HepG2 (cell line): ENCODE data around the gene DUS3L. TPM values are rescaled to one million over a fixed set of nuclear protein-coding genes. Genes with fewer than 3 reads are reported as not detected.

ENCODE experiments used
- BRCA1 ChIP-seq: sonication (generic); formaldehyde crosslinking; IDR thresholded peaks from 2 replicates; pipeline ENCODE4 v1.4.0; 2020; ENCODE audit warnings: missing genetic modification reagents
- ISX ChIP-seq: sonication (generic); formaldehyde crosslinking; conservative IDR thresholded peaks from 2 replicates; pipeline ENCODE4 v1.5.0; 2020; ENCODE audit warnings: missing genetic modification reagents
- NFYB ChIP-seq: sonication (generic); formaldehyde crosslinking; IDR thresholded peaks from 2 replicates; pipeline ENCODE4 v1.4.0; 2020; ENCODE audit warnings: missing genetic modification reagents
- SP140L ChIP-seq: sonication (generic); formaldehyde crosslinking; IDR thresholded peaks from 2 replicates; pipeline ENCODE4 v1.4.0; 2020; ENCODE audit warnings: missing genetic modification reagents, borderline replicate concordance
- ZFP1 ChIP-seq: IDR thresholded peaks from 2 replicates; pipeline ENCODE4 v1.6.1; 2016
- ZNF33A ChIP-seq: sonication (generic); formaldehyde crosslinking; IDR thresholded peaks from 2 replicates; pipeline ENCODE4 v1.5.1; 2020; ENCODE audit warnings: missing genetic modification reagents, mild to moderate bottlenecking, moderate library complexity, borderline replicate concordance
- ZNF44 ChIP-seq: sonication (generic); formaldehyde crosslinking; IDR thresholded peaks from 2 replicates; pipeline ENCODE4 v1.5.1; 2020; ENCODE audit warnings: mild to moderate bottlenecking, missing genetic modification reagents
- ZNF615 ChIP-seq: sonication (generic); formaldehyde crosslinking; IDR thresholded peaks from 2 replicates; pipeline ENCODE4 v1.5.0; 2020; ENCODE audit warnings: mild to moderate bottlenecking, missing genetic modification reagents, borderline replicate concordance
- ZNF761 ChIP-seq: sonication (generic); formaldehyde crosslinking; conservative IDR thresholded peaks from 2 replicates; pipeline ENCODE4 v1.4.0; 2020; ENCODE audit warnings: mild to moderate bottlenecking, missing genetic modification reagents
- ZSCAN22 ChIP-seq: sonication (generic); formaldehyde crosslinking; IDR thresholded peaks from 2 replicates; pipeline ENCODE4 v1.4.0; 2020; ENCODE audit warnings: mild to moderate bottlenecking, missing genetic modification reagents
- polyA plus RNA-seq, 8 experiments: library from polyadenylated mRNA; depleted of rRNA in 3 of 8; stranded (reverse) in 7 of 8; unstranded in 1 of 8; fragments of >200 nt; fragmentation: Illumina TruSeq in 4 of 8; extraction: Trizol in 4 of 8; gene quantifications; 2 replicates each; pipeline versions ENCODE4 v1.2.1 to v1.2.3, GENCODE V29; 2011 to 2016; ENCODE audit warnings: low read depth in 4 of 8, missing spikeins in 1 of 8, mixed read lengths in 1 of 8; ENCODE audit not compliant: insufficient read depth in 1 of 8
- total RNA-seq, 5 experiments: library from RNA; depleted of rRNA; stranded (reverse); fragments of >200 nt; fragmentation: Illumina TruSeq; extraction: Trizol; gene quantifications; 2 replicates each; pipeline ENCODE4 v1.2.3, GENCODE V29; 2016; ENCODE audit warnings: low read depth in 1 of 5
- TF ChIP-seq, protein P1 (sequence below), 2 experiments: sonication (generic) in 1 of 2; formaldehyde crosslinking in 1 of 2; IDR thresholded peaks; 2 replicates each; pipeline versions ENCODE4 v1.6.1 to v1.9.0; 2014 to 2022; ENCODE audit warnings: antibody characterized with exemption in 1 of 2, borderline replicate concordance in 1 of 2, inconsistent platforms in 1 of 2, low read depth in 1 of 2, missing genetic modification reagents in 1 of 2
- TF ChIP-seq, protein P2 (sequence below): sonication (generic); formaldehyde crosslinking; IDR thresholded peaks from 2 replicates; pipeline ENCODE4 v1.4.0; 2020; ENCODE audit warnings: mild to moderate bottlenecking, missing genetic modification reagents
- TF ChIP-seq, protein P3 (sequence below): sonication (generic); formaldehyde crosslinking; IDR thresholded peaks from 2 replicates; pipeline ENCODE4 v1.4.0; 2020; ENCODE audit warnings: low read depth, missing genetic modification reagents
- TF ChIP-seq, protein P4 (sequence below): sonication (generic); formaldehyde crosslinking; conservative IDR thresholded peaks from 2 replicates; pipeline ENCODE4 v1.4.0; 2020; ENCODE audit warnings: missing genetic modification reagents

Gene DUS3L
- total and polyA plus RNA-seq, 2 of the 13 experiments (the other 11 are each of a cell fraction or from before 2014, with no cell fraction given): 13.3 to 25.1 TPM

DNA sequence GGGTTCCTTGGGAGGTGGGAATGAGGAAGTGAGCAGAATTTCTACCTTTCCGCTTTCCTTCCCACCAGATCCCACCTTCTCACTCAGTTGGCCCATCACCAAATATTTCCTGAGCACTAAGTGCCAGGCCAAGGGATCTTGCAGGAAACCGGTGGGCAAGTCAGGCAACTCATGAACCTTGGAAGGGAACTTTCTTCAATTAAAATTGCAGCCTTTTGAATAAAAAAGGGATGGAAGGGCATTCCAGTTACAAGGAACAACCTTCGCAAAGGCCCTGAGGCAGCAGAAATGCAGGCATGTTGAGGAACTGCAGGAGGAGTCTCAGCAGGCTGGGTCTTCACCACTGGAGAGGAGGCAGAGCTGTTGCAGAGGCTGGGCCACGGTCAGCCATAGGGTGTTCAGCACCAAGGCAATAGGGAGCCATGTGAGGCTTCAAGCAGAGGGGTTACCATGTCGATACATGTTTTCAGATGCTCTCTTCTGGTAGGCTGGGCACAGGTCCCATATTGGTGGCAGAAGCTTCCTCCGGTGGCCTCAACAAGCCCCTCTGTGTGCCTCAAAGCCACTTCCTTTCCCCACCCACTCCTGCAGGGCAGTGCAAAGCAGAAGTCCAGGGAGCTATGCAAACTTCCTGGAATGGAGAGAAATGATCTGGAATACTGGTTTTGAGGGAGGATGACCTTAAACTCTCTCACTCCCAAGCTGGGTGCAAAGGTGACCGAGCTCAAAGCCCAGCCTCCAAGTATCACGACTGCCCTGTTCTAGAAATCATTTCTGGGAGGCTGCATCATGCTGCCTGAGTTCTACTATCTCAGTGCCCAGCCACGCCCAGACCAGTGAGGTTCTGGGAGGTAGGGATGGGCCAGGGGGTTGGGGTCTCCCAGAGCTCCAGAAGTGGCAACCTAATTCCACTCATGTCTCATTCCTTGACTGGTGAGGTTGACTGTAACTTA lies 48.4 kb upstream of the DUS3L start, which contains the start of gene FUT6 (continued):
- TF ChIP-seq, protein P1, sequence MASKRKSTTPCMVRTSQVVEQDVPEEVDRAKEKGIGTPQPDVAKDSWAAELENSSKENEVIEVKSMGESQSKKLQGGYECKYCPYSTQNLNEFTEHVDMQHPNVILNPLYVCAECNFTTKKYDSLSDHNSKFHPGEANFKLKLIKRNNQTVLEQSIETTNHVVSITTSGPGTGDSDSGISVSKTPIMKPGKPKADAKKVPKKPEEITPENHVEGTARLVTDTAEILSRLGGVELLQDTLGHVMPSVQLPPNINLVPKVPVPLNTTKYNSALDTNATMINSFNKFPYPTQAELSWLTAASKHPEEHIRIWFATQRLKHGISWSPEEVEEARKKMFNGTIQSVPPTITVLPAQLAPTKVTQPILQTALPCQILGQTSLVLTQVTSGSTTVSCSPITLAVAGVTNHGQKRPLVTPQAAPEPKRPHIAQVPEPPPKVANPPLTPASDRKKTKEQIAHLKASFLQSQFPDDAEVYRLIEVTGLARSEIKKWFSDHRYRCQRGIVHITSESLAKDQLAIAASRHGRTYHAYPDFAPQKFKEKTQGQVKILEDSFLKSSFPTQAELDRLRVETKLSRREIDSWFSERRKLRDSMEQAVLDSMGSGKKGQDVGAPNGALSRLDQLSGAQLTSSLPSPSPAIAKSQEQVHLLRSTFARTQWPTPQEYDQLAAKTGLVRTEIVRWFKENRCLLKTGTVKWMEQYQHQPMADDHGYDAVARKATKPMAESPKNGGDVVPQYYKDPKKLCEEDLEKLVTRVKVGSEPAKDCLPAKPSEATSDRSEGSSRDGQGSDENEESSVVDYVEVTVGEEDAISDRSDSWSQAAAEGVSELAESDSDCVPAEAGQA (IDR thresholded peaks at IDR 0.05; ENCODE audit: low read depth): no peak; the same call in 1 of the 2 replicates
- TF ChIP-seq, protein P1 (CRISPR knock-in tag; IDR thresholded peaks at IDR 0.05; ENCODE audit: borderline replicate concordance): no peak
- TF ChIP-seq, protein P2, sequence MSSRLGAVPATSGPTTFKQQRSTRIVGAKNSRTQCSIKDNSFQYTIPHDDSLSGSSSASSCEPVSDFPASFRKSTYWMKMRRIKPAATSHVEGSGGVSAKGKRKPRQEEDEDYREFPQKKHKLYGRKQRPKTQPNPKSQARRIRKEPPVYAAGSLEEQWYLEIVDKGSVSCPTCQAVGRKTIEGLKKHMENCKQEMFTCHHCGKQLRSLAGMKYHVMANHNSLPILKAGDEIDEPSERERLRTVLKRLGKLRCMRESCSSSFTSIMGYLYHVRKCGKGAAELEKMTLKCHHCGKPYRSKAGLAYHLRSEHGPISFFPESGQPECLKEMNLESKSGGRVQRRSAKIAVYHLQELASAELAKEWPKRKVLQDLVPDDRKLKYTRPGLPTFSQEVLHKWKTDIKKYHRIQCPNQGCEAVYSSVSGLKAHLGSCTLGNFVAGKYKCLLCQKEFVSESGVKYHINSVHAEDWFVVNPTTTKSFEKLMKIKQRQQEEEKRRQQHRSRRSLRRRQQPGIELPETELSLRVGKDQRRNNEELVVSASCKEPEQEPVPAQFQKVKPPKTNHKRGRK (CRISPR knock-in tag): 0 out of 2 replicates have a peak, but pooled peaks have one; percentile 35
- no peak; the same call in 1 of the 2 replicates for TF ChIP-seq ZFP1 (CRISPR knock-in tag)
- peak; percentile 67; the same call in 1 of the 2 replicates for TF ChIP-seq ZNF761 (CRISPR knock-in tag)
- TF ChIP-seq BRCA1 (CRISPR knock-in tag): no peak
- TF ChIP-seq ISX: no peak
- TF ChIP-seq ZNF615 (CRISPR knock-in tag): no peak
- TF ChIP-seq NFYB (CRISPR knock-in tag): no peak
- TF ChIP-seq, protein P3, sequence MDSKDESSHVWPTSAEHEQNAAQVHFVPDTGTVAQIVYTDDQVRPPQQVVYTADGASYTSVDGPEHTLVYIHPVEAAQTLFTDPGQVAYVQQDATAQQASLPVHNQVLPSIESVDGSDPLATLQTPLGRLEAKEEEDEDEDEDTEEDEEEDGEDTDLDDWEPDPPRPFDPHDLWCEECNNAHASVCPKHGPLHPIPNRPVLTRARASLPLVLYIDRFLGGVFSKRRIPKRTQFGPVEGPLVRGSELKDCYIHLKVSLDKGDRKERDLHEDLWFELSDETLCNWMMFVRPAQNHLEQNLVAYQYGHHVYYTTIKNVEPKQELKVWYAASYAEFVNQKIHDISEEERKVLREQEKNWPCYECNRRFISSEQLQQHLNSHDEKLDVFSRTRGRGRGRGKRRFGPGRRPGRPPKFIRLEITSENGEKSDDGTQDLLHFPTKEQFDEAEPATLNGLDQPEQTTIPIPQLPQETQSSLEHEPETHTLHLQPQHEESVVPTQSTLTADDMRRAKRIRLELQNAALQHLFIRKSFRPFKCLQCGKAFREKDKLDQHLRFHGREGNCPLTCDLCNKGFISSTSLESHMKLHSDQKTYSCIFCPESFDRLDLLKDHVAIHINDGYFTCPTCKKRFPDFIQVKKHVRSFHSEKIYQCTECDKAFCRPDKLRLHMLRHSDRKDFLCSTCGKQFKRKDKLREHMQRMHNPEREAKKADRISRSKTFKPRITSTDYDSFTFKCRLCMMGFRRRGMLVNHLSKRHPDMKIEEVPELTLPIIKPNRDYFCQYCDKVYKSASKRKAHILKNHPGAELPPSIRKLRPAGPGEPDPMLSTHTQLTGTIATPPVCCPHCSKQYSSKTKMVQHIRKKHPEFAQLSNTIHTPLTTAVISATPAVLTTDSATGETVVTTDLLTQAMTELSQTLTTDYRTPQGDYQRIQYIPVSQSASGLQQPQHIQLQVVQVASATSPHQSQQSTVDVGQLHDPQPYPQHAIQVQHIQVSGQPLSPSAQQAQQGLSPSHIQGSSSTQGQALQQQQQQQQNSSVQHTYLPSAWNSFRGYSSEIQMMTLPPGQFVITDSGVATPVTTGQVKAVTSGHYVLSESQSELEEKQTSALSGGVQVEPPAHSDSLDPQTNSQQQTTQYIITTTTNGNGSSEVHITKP: peak; percentile 40; the same call in 1 of the 2 replicates
- TF ChIP-seq ZNF44: no peak
- peak; percentile 38; the same call in 1 of the 2 replicates for TF ChIP-seq ZSCAN22 (CRISPR knock-in tag)
- TF ChIP-seq ZNF33A (CRISPR knock-in tag): 0 out of 2 replicates have a peak, but pooled peaks have one; percentile 30
- TF ChIP-seq, protein P4, sequence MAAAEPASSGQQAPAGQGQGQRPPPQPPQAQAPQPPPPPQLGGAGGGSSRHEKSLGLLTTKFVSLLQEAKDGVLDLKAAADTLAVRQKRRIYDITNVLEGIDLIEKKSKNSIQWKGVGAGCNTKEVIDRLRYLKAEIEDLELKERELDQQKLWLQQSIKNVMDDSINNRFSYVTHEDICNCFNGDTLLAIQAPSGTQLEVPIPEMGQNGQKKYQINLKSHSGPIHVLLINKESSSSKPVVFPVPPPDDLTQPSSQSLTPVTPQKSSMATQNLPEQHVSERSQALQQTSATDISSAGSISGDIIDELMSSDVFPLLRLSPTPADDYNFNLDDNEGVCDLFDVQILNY: no peak
- TF ChIP-seq SP140L (CRISPR knock-in tag): no peak
